ENCODE results near the gene TNS2.

DNA sequence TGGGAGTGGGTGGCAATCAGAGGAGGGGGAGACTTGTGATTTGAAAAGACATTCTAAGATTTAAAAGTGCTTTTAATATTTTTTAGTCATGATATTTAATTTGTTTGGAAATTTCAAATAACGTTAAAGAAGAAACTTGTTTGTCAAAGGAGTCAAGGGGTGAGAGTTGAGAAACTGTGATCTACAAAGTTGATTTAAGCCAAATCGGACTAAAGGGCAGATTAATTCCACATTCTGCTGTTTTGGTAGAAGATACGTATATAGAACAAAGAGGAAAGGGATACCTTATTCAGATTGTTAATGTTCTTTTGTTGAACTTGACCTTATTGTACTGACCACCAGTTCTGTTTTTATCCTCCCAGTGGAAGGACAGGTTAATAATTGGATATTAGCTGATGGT is 36.9 kb upstream of the TNS2 start:
- TF ChIP-seq, protein P1, sequence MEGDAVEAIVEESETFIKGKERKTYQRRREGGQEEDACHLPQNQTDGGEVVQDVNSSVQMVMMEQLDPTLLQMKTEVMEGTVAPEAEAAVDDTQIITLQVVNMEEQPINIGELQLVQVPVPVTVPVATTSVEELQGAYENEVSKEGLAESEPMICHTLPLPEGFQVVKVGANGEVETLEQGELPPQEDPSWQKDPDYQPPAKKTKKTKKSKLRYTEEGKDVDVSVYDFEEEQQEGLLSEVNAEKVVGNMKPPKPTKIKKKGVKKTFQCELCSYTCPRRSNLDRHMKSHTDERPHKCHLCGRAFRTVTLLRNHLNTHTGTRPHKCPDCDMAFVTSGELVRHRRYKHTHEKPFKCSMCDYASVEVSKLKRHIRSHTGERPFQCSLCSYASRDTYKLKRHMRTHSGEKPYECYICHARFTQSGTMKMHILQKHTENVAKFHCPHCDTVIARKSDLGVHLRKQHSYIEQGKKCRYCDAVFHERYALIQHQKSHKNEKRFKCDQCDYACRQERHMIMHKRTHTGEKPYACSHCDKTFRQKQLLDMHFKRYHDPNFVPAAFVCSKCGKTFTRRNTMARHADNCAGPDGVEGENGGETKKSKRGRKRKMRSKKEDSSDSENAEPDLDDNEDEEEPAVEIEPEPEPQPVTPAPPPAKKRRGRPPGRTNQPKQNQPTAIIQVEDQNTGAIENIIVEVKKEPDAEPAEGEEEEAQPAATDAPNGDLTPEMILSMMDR (IDR thresholded peaks at IDR 0.05) = no peak
- TF ChIP-seq POLR2A (IDR thresholded peaks at IDR 0.05) = no peak

Data from right lobe of liver (tissue), 4 donors.